Measurements from ENCODE around the gene PLXNC1.

GRCh38 chr12:94175763-94176668, 27.6 kb downstream of the PLXNC1 start:
- TF ChIP-seq CTCF (IDR thresholded peaks at IDR 0.05 in 2 of 3, conservative IDR thresholded peaks at IDR 0.05 in 1 of 3; ENCODE audit: insufficient read depth in 2 of 3, low read depth in 1 of 3, low read length in 3 of 3) (no peak), STAT6 (CRISPR knock-in tag; IDR thresholded peaks at IDR 0.05) (no peak), EZH2 (IDR thresholded peaks at IDR 0.05; ENCODE audit: borderline replicate concordance, low read depth, low read length) (no peak), CREB5 (CRISPR knock-in tag; IDR thresholded peaks at IDR 0.05) (no peak), ZKSCAN8 (CRISPR knock-in tag; IDR thresholded peaks at IDR 0.05) (no peak), TAF1 (IDR thresholded peaks at IDR 0.05; ENCODE audit: control insufficient read depth, extremely low read depth, insufficient read depth, low read length, severe bottlenecking) (no peak), ZNF436 (CRISPR knock-in tag; IDR thresholded peaks at IDR 0.05) (no peak), JUN (IDR thresholded peaks at IDR 0.05; ENCODE audit: borderline replicate concordance, low read depth, low read length) (no peak), JUN (CRISPR knock-in tag; IDR thresholded peaks at IDR 0.05; ENCODE audit: borderline replicate concordance) (no peak)

Data from K562 (cell line).